Nephron progenitor cell (in vitro differentiated cells): ENCODE measurements around the gene LBP.

ENCODE experiments used
- DNase-seq: peaks from one replicate; pipeline ENCODE4 v3.0.0; 2021
- H3K27ac Mint-ChIP-seq: 2 replicates; pipeline ENCODE4 v1.8.0; 2021; ENCODE audit warnings: mild to moderate bottlenecking, moderate library complexity, mixed read lengths
- H3K27me3 Mint-ChIP-seq: 2 replicates; pipeline ENCODE4 v1.8.0; 2021; ENCODE audit warnings: mild to moderate bottlenecking, low read depth, mixed read lengths; ENCODE audit not compliant: poor library complexity
- H3K36me3 Mint-ChIP-seq: 2 replicates; pipeline ENCODE4 v1.8.0; 2021; ENCODE audit warnings: low read depth, mixed read lengths
- H3K4me1 Mint-ChIP-seq: 2 replicates; pipeline ENCODE4 v1.8.0; 2021; ENCODE audit warnings: mixed read lengths
- H3K4me3 Mint-ChIP-seq: 2 replicates; pipeline ENCODE4 v1.8.0; 2021; ENCODE audit warnings: mild to moderate bottlenecking, moderate library complexity, mixed read lengths
- H3K9me3 Mint-ChIP-seq: 2 replicates; pipeline ENCODE4 v1.8.0; 2021; ENCODE audit warnings: mild to moderate bottlenecking, moderate library complexity, mixed read lengths
- TF ChIP-seq, protein P1 (sequence below): fragments of 200-600 bp; sonication (generic); IDR thresholded peaks from 2 replicates; pipeline ENCODE4 v1.5.0; 2021; ENCODE audit warnings: antibody characterized with exemption

LBP gene, protein sequence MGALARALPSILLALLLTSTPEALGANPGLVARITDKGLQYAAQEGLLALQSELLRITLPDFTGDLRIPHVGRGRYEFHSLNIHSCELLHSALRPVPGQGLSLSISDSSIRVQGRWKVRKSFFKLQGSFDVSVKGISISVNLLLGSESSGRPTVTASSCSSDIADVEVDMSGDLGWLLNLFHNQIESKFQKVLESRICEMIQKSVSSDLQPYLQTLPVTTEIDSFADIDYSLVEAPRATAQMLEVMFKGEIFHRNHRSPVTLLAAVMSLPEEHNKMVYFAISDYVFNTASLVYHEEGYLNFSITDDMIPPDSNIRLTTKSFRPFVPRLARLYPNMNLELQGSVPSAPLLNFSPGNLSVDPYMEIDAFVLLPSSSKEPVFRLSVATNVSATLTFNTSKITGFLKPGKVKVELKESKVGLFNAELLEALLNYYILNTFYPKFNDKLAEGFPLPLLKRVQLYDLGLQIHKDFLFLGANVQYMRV

DNA sequence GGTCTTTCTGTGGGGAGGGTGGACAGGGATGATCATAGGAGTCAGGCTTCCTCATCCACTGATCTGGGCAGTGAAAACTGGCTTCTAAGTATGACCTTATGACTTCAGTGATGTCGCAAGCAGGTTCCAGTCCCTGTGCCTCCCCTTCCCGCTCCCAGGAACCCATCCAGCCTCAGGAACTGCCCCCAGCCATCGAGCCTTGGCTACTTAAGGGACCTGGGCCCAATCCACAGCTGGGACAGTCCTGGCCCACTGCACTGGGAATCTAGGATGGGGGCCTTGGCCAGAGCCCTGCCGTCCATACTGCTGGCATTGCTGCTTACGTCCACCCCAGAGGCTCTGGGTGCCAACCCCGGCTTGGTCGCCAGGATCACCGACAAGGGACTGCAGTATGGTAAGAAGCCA, at the start of gene LBP:
Gene LBP, plus strand, starts transcription at position 236 of the 405 bp plus-strand sequence. Its CDS starts 35 bp downstream, at position 271.
- Mint-ChIP-seq H3K4me1 (peaks cover 36% of the 10 kb centered on the region), H3K27ac (no peak within 1 kb of the TSS), H3K4me3 (no peak within 1 kb of the TSS), H3K36me3 (no peaks in the 10 kb centered on the region), H3K27me3 (peaks cover 10% of the 10 kb centered on the region), H3K9me3 (no peaks in the 10 kb centered on the region)
- TF ChIP-seq, protein P1, sequence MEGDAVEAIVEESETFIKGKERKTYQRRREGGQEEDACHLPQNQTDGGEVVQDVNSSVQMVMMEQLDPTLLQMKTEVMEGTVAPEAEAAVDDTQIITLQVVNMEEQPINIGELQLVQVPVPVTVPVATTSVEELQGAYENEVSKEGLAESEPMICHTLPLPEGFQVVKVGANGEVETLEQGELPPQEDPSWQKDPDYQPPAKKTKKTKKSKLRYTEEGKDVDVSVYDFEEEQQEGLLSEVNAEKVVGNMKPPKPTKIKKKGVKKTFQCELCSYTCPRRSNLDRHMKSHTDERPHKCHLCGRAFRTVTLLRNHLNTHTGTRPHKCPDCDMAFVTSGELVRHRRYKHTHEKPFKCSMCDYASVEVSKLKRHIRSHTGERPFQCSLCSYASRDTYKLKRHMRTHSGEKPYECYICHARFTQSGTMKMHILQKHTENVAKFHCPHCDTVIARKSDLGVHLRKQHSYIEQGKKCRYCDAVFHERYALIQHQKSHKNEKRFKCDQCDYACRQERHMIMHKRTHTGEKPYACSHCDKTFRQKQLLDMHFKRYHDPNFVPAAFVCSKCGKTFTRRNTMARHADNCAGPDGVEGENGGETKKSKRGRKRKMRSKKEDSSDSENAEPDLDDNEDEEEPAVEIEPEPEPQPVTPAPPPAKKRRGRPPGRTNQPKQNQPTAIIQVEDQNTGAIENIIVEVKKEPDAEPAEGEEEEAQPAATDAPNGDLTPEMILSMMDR: no peak
- no peak for DNase-seq

DNA sequence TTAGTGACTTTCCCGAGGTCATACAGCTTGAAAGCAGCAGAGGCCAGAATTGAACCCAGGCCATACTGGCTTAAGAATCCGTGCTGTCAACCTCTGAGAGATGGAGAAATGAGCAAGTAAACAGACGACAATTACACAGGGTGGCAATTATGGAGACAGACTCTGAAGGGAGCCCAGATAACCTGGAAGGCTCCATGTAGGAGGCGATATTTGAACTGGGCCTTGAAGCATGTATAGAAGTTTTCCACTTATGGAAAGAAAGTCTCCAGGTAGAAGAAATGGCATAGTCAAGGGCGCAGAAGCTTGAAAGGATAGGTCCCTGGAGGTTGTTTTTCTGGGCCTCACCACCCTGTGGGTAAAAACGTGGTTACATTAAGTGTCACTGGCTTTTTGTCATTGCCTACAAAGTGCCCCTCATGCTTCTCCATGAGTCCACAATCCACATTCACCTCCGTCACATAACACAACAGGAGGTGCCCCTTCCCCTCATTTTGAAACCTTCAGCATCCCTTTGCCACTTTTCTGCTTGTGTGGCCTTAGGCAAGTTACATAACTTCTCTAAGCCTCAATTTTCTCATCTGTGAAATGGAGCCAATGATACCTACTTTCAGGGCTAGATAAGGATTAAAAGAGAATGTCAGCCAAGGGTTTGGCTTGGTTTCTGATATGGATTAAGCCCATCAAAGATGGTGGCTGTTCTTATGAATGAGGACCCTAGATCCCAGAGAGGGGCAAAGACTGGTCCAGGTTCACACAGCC, 48.2 kb upstream of the LBP start:
- no peaks in the 10 kb centered on the region for H3K36me3 Mint-ChIP-seq
- no peaks in the 10 kb centered on the region for H3K9me3 Mint-ChIP-seq
- no peak overlapping the region for H3K4me3 Mint-ChIP-seq
- peaks cover 44% of the 10 kb centered on the region for H3K4me1 Mint-ChIP-seq
- peak overlapping the region; percentile 98 for H3K27ac Mint-ChIP-seq
- no peak for DNase-seq
- TF ChIP-seq, protein P1: no peak
- H3K27me3 Mint-ChIP-seq: peaks cover 21% of the 10 kb centered on the region

DNA sequence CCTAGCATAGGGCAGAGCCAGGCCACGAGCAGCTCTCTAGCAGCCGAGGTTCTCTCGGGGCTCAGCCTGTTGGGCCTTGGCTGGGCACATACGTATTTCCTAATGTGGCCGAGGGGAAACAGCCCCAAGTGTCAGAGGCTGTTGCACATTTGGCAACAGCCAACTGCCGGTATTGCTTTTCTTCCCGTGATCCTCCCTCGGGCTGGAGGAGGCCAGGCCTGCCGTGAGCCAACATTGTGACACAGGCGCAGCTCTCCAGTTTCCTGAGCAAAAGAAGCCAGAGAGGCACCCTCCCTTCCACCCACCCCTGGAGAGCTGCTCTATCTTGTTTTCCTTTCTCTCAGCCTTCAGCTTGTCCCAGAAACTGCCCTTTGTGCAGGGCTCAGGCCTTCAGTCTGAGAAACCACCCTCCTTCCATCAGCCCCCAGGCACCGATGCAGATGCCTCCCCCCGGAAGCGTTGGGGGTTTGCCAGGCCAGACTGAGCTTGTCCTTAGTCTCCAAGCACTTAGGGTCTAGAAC, 47.5 kb upstream of the LBP start:
- Mint-ChIP-seq H3K4me3 (no peak overlapping the region), H3K36me3 (no peaks in the 10 kb centered on the region), H3K9me3 (no peaks in the 10 kb centered on the region), H3K27me3 (peaks cover 26% of the 10 kb centered on the region), H3K27ac (peak overlapping the region; percentile 98), H3K4me1 (peaks cover 45% of the 10 kb centered on the region)
- DNase-seq: no peak
- TF ChIP-seq, protein P1: no peak

GRCh38 chr20:38299963-38300362, 46.3 kb upstream of the LBP start:
- peaks cover 26% of the 10 kb centered on the region for H3K27me3 Mint-ChIP-seq
- TF ChIP-seq, protein P1: no peak
- no peak for DNase-seq
- no peak overlapping the region for H3K27ac Mint-ChIP-seq
- H3K4me3 Mint-ChIP-seq: no peak overlapping the region
- H3K9me3 Mint-ChIP-seq: no peaks in the 10 kb centered on the region
- H3K4me1 Mint-ChIP-seq: peaks cover 53% of the 10 kb centered on the region
- no peaks in the 10 kb centered on the region for H3K36me3 Mint-ChIP-seq

- H3K27me3 Mint-ChIP-seq: peaks cover 26% of the 10 kb centered on the region
- no peaks in the 10 kb centered on the region for H3K36me3 Mint-ChIP-seq
- DNase-seq: no peak
- no peaks in the 10 kb centered on the region for H3K9me3 Mint-ChIP-seq
- TF ChIP-seq, protein P1: no peak
- H3K4me3 Mint-ChIP-seq: no peak overlapping the region
- no peak overlapping the region for H3K27ac Mint-ChIP-seq
- peaks cover 49% of the 10 kb centered on the region for H3K4me1 Mint-ChIP-seq
Observed at GRCh38 chr20:38300438-38300837, 45.8 kb upstream of the LBP start.
